CD4-positive, CD25-positive, alpha-beta regulatory T cell (primary cell): ENCODE data around the gene CCDC69. TPM values are rescaled to one million over a fixed set of nuclear protein-coding genes. Genes with fewer than 3 reads are reported as not detected.

Source experiments
- ATAC-seq, 2 donors: fragments of 150-1000 bp; cut with Tn5 transposase; one replicate each; pipeline ENCODE4 v1.10.0; 2021; ENCODE audit warnings: low read depth in 2 of 2, moderate number of reproducible peaks in 2 of 2, moderate library complexity in 1 of 2
- DNase-seq, 3 donors: peaks; one replicate each; pipeline versions ENCODE4 v3.0.0 to v3.0.0-alpha.2; 2012 to 2022; ENCODE audit warnings: mixed read lengths in 1 of 3
- H3K27ac ChIP-seq: one replicate; pipeline ENCODE4 v1.7.0; 2013; ENCODE audit warnings: mild to moderate bottlenecking, low read length; ENCODE audit not compliant: insufficient read depth, poor library complexity, severe bottlenecking
- H3K27me3 ChIP-seq: one replicate; pipeline ENCODE4 v1.7.0; 2013; ENCODE audit warnings: low read length; ENCODE audit not compliant: control insufficient read depth, insufficient read depth
- H3K36me3 ChIP-seq: one replicate; pipeline ENCODE4 v1.7.0; 2013; ENCODE audit warnings: mild to moderate bottlenecking, low read length, moderate library complexity; ENCODE audit not compliant: control insufficient read depth, insufficient read depth
- H3K4me1 ChIP-seq: 2 replicates; pipeline ENCODE4 v1.7.0; 2013; ENCODE audit warnings: mild to moderate bottlenecking, low read length; ENCODE audit not compliant: insufficient read depth, control insufficient read depth, poor library complexity, severe bottlenecking
- H3K4me3 ChIP-seq: one replicate; pipeline ENCODE4 v1.7.0; 2013; ENCODE audit warnings: low read depth, mild to moderate bottlenecking, low read length, moderate library complexity
- H3K9me3 ChIP-seq, 2 experiments: 1 replicate in 1 of 2; 2 replicates in 1 of 2; pipeline ENCODE4 v1.7.0; 2013; ENCODE audit warnings: low read length in 2 of 2, mild to moderate bottlenecking in 1 of 2, moderate library complexity in 1 of 2; ENCODE audit not compliant: control insufficient read depth in 2 of 2
- H3K27ac Mint-ChIP-seq, 3 donors: one replicate each; pipeline ENCODE4 v1.8.0; 2020 to 2022; ENCODE audit warnings: mild to moderate bottlenecking in 3 of 3, mixed read lengths in 3 of 3, moderate library complexity in 2 of 3
- H3K27me3 Mint-ChIP-seq: one replicate; pipeline ENCODE4 v1.8.0; 2022; ENCODE audit warnings: mild to moderate bottlenecking, mixed read lengths
- H3K36me3 Mint-ChIP-seq: one replicate; pipeline ENCODE4 v1.8.0; 2020; ENCODE audit warnings: mixed read lengths
- H3K4me1 Mint-ChIP-seq, 4 donors: one replicate each; pipeline ENCODE4 v1.8.0; 2020 to 2022; ENCODE audit warnings: mixed read lengths in 4 of 4, mild to moderate bottlenecking in 1 of 4
- H3K4me3 Mint-ChIP-seq, 4 donors: one replicate each; pipeline ENCODE4 v1.8.0; 2020 to 2022; ENCODE audit warnings: mild to moderate bottlenecking in 4 of 4, mixed read lengths in 4 of 4, moderate library complexity in 3 of 4
- H3K9me3 Mint-ChIP-seq, 7 donors: one replicate each; pipeline ENCODE4 v1.8.0; 2020 to 2022; ENCODE audit warnings: mixed read lengths in 7 of 7, mild to moderate bottlenecking in 3 of 7, moderate library complexity in 2 of 7
- polyA plus RNA-seq, 4 donors: library from polyadenylated mRNA; unstranded; fragments of 300-500 nt; fragmentation: Illumina TruSeq; gene quantifications; one replicate each; pipeline ENCODE4 v1.2.3, GENCODE V29; 2021
- total RNA-seq: library from RNA; stranded (reverse); gene quantifications from one replicate; pipeline ENCODE4 v1.2.3, GENCODE V29; 2022

The CCDC69 gene
- total and polyA plus RNA-seq, 5 donors from 2014 or later = 78.2 to 104 (median 88.2) TPM

- H3K27me3 Mint-ChIP-seq = no peaks in the 10 kb centered on the region
- peaks cover 26 to 95% (median 63%) of the 10 kb centered on the region in 4 donors for H3K4me1 Mint-ChIP-seq
- ATAC-seq = peak; percentile 93 to 94
- peak; percentile 79 to 97 (median 85) for DNase-seq
- Histone ChIP-seq H3K4me1 (peaks cover 99% of the 10 kb centered on the region), H3K27me3 (no peaks in the 10 kb centered on the region), H3K36me3 (peaks cover 17% of the 10 kb centered on the region), H3K9me3 (no peaks in the 10 kb centered on the region), H3K27ac (peak overlapping the region; percentile 95), H3K4me3 (peak overlapping the region; percentile 87)
- H3K36me3 Mint-ChIP-seq = peaks cover 32% of the 10 kb centered on the region
- H3K4me3 Mint-ChIP-seq = peak overlapping the region; percentile 88 to 96 (median 91)
- peak overlapping the region; percentile 95 to 99 (median 97) for H3K27ac Mint-ChIP-seq
- peaks cover 0 to 1% (median 0%) of the 10 kb centered on the region in 7 donors for H3K9me3 Mint-ChIP-seq
Observed at GRCh38 chr5:151213803-151214613, 9.9 kb downstream of the CCDC69 start.

- Histone ChIP-seq H3K36me3 (peaks cover 12% of the 10 kb centered on the region), H3K27ac (peak overlapping the region; percentile 95), H3K4me1 (peaks cover 95% of the 10 kb centered on the region), H3K27me3 (no peaks in the 10 kb centered on the region), H3K9me3 (no peaks in the 10 kb centered on the region), H3K4me3 (peak overlapping the region; percentile 83)
- ATAC-seq = no peak
- no peak for DNase-seq
- H3K27me3 Mint-ChIP-seq = no peaks in the 10 kb centered on the region
- H3K27ac Mint-ChIP-seq = peak overlapping the region; percentile 95 to 99 (median 97)
- peaks cover 0 to 1% (median 0%) of the 10 kb centered on the region in 7 donors for H3K9me3 Mint-ChIP-seq
- H3K4me3 Mint-ChIP-seq = peak overlapping the region; percentile 44 to 93 (median 81)
- peaks cover 19% of the 10 kb centered on the region for H3K36me3 Mint-ChIP-seq
- H3K4me1 Mint-ChIP-seq = peaks cover 18 to 94% (median 61%) of the 10 kb centered on the region in 4 donors
Observed at GRCh38 chr5:151212406-151212798, 11.5 kb downstream of the CCDC69 start.

- peaks cover 60% of the 10 kb centered on the region for H3K4me1 ChIP-seq
- no peaks in the 10 kb centered on the region for H3K27me3 Mint-ChIP-seq
- no peak for ATAC-seq
- peaks cover 0 to 1% (median 0%) of the 10 kb centered on the region in 7 donors for H3K9me3 Mint-ChIP-seq
- H3K36me3 Mint-ChIP-seq = peaks cover 12% of the 10 kb centered on the region
- H3K4me1 Mint-ChIP-seq = peaks cover 29 to 86% (median 54%) of the 10 kb centered on the region in 4 donors
- H3K27me3 ChIP-seq = no peaks in the 10 kb centered on the region
- no peak overlapping the region for H3K27ac ChIP-seq
- no peak for DNase-seq
- H3K27ac Mint-ChIP-seq = peak overlapping the region; percentile 82 to 90 (median 84)
- peak overlapping the region; percentile 7 for H3K4me3 ChIP-seq
- peaks cover 17% of the 10 kb centered on the region for H3K36me3 ChIP-seq
- H3K9me3 ChIP-seq = no peaks in the 10 kb centered on the region
- H3K4me3 Mint-ChIP-seq = peak overlapping the region; percentile 3 to 69 (median 42)
Observed at GRCh38 chr5:151208481-151208914, 15.4 kb downstream of the CCDC69 start.

- H3K27ac Mint-ChIP-seq = peak overlapping the region; percentile 88 to 97 (median 89)
- H3K27me3 ChIP-seq = no peaks in the 10 kb centered on the region
- H3K9me3 Mint-ChIP-seq = no peaks in the 10 kb centered on the region
- peak overlapping the region in 2 of 4 donors; percentile 36 to 77 for H3K4me3 Mint-ChIP-seq
- no peak overlapping the region for H3K27ac ChIP-seq
- peaks cover 17% of the 10 kb centered on the region for H3K36me3 Mint-ChIP-seq
- H3K4me3 ChIP-seq = no peak overlapping the region
- peaks cover 44% of the 10 kb centered on the region for H3K36me3 ChIP-seq
- no peaks in the 10 kb centered on the region for H3K27me3 Mint-ChIP-seq
- no peaks in the 10 kb centered on the region for H3K9me3 ChIP-seq
- H3K4me1 ChIP-seq = peaks cover 42% of the 10 kb centered on the region
- no peak for ATAC-seq
- peaks cover 34 to 78% (median 54%) of the 10 kb centered on the region in 4 donors for H3K4me1 Mint-ChIP-seq
- no peak for DNase-seq
Observed at GRCh38 chr5:151205411-151205810, 18.5 kb downstream of the CCDC69 start.

- peaks cover 23% of the 10 kb centered on the region for H3K36me3 Mint-ChIP-seq
Observed at GRCh38 chr5:151204051-151204450, 19.8 kb downstream of the CCDC69 start.

GRCh38 chr5:151202381-151203139 is 21.3 kb downstream of the CCDC69 start:
- H3K27ac ChIP-seq = peak overlapping the region; percentile 63
- DNase-seq = peak in 1 of 3 donors; percentile 41

More at GRCh38 chr5:151204051-151204450, 19.8 kb downstream of the CCDC69 start:
- Histone ChIP-seq H3K9me3 (no peaks in the 10 kb centered on the region), H3K4me1 (peaks cover 29% of the 10 kb centered on the region), H3K36me3 (peaks cover 56% of the 10 kb centered on the region), H3K27me3 (no peaks in the 10 kb centered on the region), H3K27ac (no peak overlapping the region), H3K4me3 (no peak overlapping the region)
- H3K27me3 Mint-ChIP-seq = no peaks in the 10 kb centered on the region
- H3K4me3 Mint-ChIP-seq = no peak overlapping the region
- H3K9me3 Mint-ChIP-seq = no peaks in the 10 kb centered on the region
- DNase-seq = no peak
- H3K27ac Mint-ChIP-seq = peak overlapping the region in 1 of 3 donors; percentile 25
- ATAC-seq = no peak
- peaks cover 28 to 73% (median 47%) of the 10 kb centered on the region in 4 donors for H3K4me1 Mint-ChIP-seq

GRCh38 chr5:151200913-151201595 is 22.8 kb downstream of the CCDC69 start:
- H3K4me1 ChIP-seq = peaks cover 21% of the 10 kb centered on the region
- Mint-ChIP-seq H3K27ac (peak overlapping the region in 2 of 3 donors; percentile 64 to 82), H3K9me3 (no peaks in the 10 kb centered on the region), H3K36me3 (peaks cover 45% of the 10 kb centered on the region), H3K4me1 (peaks cover 35 to 68% (median 46%) of the 10 kb centered on the region in 4 donors), H3K4me3 (no peak overlapping the region), H3K27me3 (no peaks in the 10 kb centered on the region)
- H3K27ac ChIP-seq = no peak overlapping the region
- DNase-seq = no peak
- no peak overlapping the region for H3K4me3 ChIP-seq
- no peaks in the 10 kb centered on the region for H3K9me3 ChIP-seq
- no peak for ATAC-seq
- peaks cover 78% of the 10 kb centered on the region for H3K36me3 ChIP-seq
- H3K27me3 ChIP-seq = no peaks in the 10 kb centered on the region

More at GRCh38 chr5:151202381-151203139, 21.3 kb downstream of the CCDC69 start:
- Histone ChIP-seq H3K27me3 (no peaks in the 10 kb centered on the region), H3K4me3 (peak overlapping the region; percentile 38), H3K9me3 (no peaks in the 10 kb centered on the region), H3K4me1 (peaks cover 17% of the 10 kb centered on the region), H3K36me3 (peaks cover 69% of the 10 kb centered on the region)
- peak; percentile 80 to 90 for ATAC-seq
- no peaks in the 10 kb centered on the region for H3K27me3 Mint-ChIP-seq
- no peaks in the 10 kb centered on the region for H3K9me3 Mint-ChIP-seq
- H3K27ac Mint-ChIP-seq = peak overlapping the region; percentile 78 to 92 (median 85)
- H3K4me1 Mint-ChIP-seq = peaks cover 30 to 65% (median 38%) of the 10 kb centered on the region in 4 donors
- peak overlapping the region in 3 of 4 donors; percentile 26 to 64 (median 60) for H3K4me3 Mint-ChIP-seq
- peaks cover 34% of the 10 kb centered on the region for H3K36me3 Mint-ChIP-seq
